HFF-Myc (cell line): ENCODE measurements around the gene EPAS1.

Experiments used
- DNase-seq: peaks from one replicate; pipeline ENCODE4 v3.0.0-alpha.2; 2011; ENCODE audit warnings: low read depth; ENCODE audit errors: extremely low read depth
- H3K4me3 ChIP-seq: replicated peaks from 2 replicates; pipeline ENCODE4 v1.5.1; 2011; ENCODE audit warnings: low read depth, mild to moderate bottlenecking, control low read depth, low read length
- CTCF ChIP-seq: IDR thresholded peaks from 2 replicates; pipeline ENCODE4 v1.5.1; 2012; ENCODE audit warnings: mild to moderate bottlenecking, low read depth, low read length, control low read depth; ENCODE audit errors: missing control alignments

EPAS1 gene

GRCh38 chr2:46413111-46413510 is 115.9 kb downstream of the EPAS1 start:
- TF ChIP-seq CTCF: no peak
- H3K4me3 ChIP-seq: no peak overlapping the region
- DNase-seq: no peak

GRCh38 chr2:46413631-46414030 is 116.4 kb downstream of the EPAS1 start:
- H3K4me3 ChIP-seq: no peak overlapping the region
- no peak for TF ChIP-seq CTCF
- no peak for DNase-seq

- no peak overlapping the region for H3K4me3 ChIP-seq
- no peak for DNase-seq
- no peak for TF ChIP-seq CTCF
Observed at GRCh38 chr2:46414701-46415100, 117.5 kb downstream of the EPAS1 start.

- no peak for TF ChIP-seq CTCF
- no peak for DNase-seq
- H3K4me3 ChIP-seq: no peak overlapping the region
Observed at GRCh38 chr2:46416280-46416679, 119.1 kb downstream of the EPAS1 start.

- TF ChIP-seq CTCF: no peak
- H3K4me3 ChIP-seq: no peak overlapping the region
- no peak for DNase-seq
Observed at GRCh38 chr2:46416739-46417403, 119.7 kb downstream of the EPAS1 start.

GRCh38 chr2:46420945-46421344 is 123.7 kb downstream of the EPAS1 start:
- no peak overlapping the region for H3K4me3 ChIP-seq
- TF ChIP-seq CTCF: no peak
- DNase-seq: no peak

- no peak for TF ChIP-seq CTCF
- DNase-seq: no peak
- H3K4me3 ChIP-seq: no peak overlapping the region
Observed at GRCh38 chr2:46421361-46421760, 124.2 kb downstream of the EPAS1 start.
